ENCODE data around the gene BBS9.

DNA sequence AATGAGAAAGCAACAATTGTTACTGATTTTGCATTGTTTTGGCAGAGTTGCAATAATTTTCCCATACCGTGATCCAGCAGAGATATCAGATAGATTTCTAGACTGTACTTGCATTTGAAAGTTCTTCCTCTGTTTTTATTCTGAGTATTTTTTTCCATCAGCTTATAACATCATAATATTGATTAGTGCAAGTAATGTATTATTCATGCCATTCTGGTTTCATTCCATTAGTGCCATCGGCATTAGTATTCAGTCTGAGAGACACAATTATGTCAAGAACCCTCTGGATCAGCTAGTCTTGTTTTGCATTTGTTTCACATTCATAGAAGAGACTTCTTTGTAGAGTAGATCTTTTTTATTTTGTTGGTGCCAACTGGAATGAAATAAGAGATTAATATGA, 304.0 kb downstream of the BBS9 start:
- TF ChIP-seq, protein P1, sequence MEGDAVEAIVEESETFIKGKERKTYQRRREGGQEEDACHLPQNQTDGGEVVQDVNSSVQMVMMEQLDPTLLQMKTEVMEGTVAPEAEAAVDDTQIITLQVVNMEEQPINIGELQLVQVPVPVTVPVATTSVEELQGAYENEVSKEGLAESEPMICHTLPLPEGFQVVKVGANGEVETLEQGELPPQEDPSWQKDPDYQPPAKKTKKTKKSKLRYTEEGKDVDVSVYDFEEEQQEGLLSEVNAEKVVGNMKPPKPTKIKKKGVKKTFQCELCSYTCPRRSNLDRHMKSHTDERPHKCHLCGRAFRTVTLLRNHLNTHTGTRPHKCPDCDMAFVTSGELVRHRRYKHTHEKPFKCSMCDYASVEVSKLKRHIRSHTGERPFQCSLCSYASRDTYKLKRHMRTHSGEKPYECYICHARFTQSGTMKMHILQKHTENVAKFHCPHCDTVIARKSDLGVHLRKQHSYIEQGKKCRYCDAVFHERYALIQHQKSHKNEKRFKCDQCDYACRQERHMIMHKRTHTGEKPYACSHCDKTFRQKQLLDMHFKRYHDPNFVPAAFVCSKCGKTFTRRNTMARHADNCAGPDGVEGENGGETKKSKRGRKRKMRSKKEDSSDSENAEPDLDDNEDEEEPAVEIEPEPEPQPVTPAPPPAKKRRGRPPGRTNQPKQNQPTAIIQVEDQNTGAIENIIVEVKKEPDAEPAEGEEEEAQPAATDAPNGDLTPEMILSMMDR (IDR thresholded peaks at IDR 0.05): no peak
- TF ChIP-seq ZFX (IDR thresholded peaks at IDR 0.05; ENCODE audit: borderline replicate concordance): no peak
